ENCODE measurements around the gene ALKAL2.

The ALKAL2 gene

GRCh38 chr2:264493-265468 lies 23.1 kb downstream of the ALKAL2 start, which contains the start of gene ACP1:
ACP1 (plus strand) TSS chr2:264947; CDS start chr2:264965, 18 bp downstream.
- in situ Hi-C loops (cut with MboI; ENCODE audit: low sequenced_read_pairs, unreplicated experiment), result no loop called here
- peak; percentile 99 for DNase-seq (ENCODE audit: low spot score)
- no peak for TF ChIP-seq CTCF (IDR thresholded peaks at IDR 0.05; ENCODE audit: borderline replicate concordance, control extremely low read depth, extremely low read depth, insufficient read depth, missing control alignments)

- peak; percentile 66 for DNase-seq (ENCODE audit: low spot score)
- in situ Hi-C loops (cut with MboI; ENCODE audit: low sequenced_read_pairs, unreplicated experiment), result no loop called here
- TF ChIP-seq CTCF (IDR thresholded peaks at IDR 0.05; ENCODE audit: borderline replicate concordance, control extremely low read depth, extremely low read depth, insufficient read depth, missing control alignments), result no peak
Measured at GRCh38 chr2:263774-264492, 24.0 kb downstream of the ALKAL2 start, which contains the start of gene SH3YL1. SH3YL1 (minus strand) TSS chr2:264032; CDS start chr2:263984, 48 bp downstream.

- in situ Hi-C loops (cut with MboI; ENCODE audit: low sequenced_read_pairs, unreplicated experiment), result no loop called here
- no peak for TF ChIP-seq CTCF (IDR thresholded peaks at IDR 0.05; ENCODE audit: borderline replicate concordance, control extremely low read depth, extremely low read depth, insufficient read depth, missing control alignments)
Measured at GRCh38 chr2:263022-263738, 24.7 kb downstream of the ALKAL2 start.

GRCh38 chr2:262117-262516 lies 25.8 kb downstream of the ALKAL2 start:
- no peak for DNase-seq (ENCODE audit: low spot score)
- in situ Hi-C loops (cut with MboI; ENCODE audit: low sequenced_read_pairs, unreplicated experiment), result no loop called here
- no peak for TF ChIP-seq CTCF (IDR thresholded peaks at IDR 0.05; ENCODE audit: borderline replicate concordance, control extremely low read depth, extremely low read depth, insufficient read depth, missing control alignments)

More at GRCh38 chr2:263022-263738, 24.7 kb downstream of the ALKAL2 start:
- no peak for DNase-seq (ENCODE audit: low spot score)

- in situ Hi-C loops (cut with MboI; ENCODE audit: low sequenced_read_pairs, unreplicated experiment), result no loop called here
- no peak for DNase-seq (ENCODE audit: low spot score)
- TF ChIP-seq CTCF (IDR thresholded peaks at IDR 0.05; ENCODE audit: borderline replicate concordance, control extremely low read depth, extremely low read depth, insufficient read depth, missing control alignments), result no peak
Measured at GRCh38 chr2:260507-261161, 27.3 kb downstream of the ALKAL2 start.
